ENCODE results near the gene GAK. TPM values are rescaled to one million over a fixed set of nuclear protein-coding genes. Genes with fewer than 3 reads are reported as not detected.
A peak's percentile ranks its signal among the peaks of the same experiment; 100 is the strongest.

GAK gene
- total RNA-seq, 1 experiment from 2014 or later, result 92.8 TPM

DNA sequence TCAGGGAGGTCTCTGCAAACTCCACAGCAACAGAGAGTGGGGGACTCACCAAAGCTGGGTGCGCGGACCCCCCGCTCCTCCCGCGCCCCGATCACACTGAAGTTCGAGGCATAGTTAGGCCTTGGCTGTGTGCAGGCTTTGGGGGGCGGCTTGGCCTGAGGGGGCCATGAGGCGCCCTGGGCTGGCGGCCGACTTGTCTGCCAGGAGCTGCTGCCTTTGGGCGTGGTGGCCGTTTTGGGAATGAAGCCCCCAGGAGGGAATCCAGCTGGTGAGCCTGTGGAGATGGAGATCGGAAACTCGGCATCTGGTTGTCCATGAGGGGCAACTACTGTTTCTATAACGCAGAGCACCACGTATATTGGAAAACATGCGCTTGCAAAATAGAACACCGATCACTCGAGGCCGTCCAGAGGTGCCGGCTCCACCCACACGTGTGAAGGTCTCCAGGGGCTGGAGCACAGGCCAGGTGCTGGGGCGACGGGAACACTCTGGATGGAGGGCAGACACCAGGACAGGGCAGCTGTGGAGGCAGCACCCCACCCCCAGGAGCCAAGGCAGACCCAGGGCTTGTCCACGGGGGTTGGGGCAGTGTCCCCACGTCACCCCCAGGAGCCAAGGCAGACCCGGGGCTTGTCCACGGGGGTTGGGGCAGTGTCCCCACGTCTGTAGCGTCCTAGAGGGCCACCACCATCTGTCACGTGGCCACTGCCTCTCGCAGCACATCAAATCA, 80.2 kb downstream of the GAK start:
- no peak for DNase-seq (ENCODE audit: low read depth)

DNA sequence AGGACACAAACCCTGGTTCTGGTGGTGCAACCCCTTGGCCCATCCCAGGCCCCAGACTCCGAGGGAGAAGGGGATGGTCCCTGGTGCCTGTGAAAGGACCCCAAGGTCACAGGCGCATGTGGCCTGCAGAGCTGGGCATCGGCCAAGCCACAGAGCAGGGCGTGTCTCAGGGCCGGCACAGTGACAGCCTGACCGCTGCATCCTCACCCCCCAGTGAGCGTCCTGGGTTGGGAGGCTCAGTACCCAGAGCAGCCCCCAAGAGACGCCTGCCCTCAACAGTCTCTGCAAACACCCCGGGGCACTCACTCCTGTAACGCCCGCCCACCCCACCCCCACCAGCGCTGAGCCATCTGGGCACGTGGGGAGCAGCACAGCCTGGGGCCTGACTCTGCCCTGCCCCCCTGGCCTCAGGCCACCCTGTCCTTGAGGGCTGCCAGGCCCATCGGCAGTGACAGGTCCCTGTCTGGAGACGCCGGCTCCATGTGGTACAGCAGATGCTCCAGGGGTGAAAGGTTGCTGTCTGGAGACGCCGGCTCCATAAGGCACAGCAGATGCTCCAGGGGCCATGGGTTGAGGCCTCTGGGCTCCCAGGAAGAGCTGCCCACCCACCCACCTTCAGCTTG, 81.7 kb downstream of the GAK start:
- no peak for DNase-seq (ENCODE audit: low read depth)

DNA sequence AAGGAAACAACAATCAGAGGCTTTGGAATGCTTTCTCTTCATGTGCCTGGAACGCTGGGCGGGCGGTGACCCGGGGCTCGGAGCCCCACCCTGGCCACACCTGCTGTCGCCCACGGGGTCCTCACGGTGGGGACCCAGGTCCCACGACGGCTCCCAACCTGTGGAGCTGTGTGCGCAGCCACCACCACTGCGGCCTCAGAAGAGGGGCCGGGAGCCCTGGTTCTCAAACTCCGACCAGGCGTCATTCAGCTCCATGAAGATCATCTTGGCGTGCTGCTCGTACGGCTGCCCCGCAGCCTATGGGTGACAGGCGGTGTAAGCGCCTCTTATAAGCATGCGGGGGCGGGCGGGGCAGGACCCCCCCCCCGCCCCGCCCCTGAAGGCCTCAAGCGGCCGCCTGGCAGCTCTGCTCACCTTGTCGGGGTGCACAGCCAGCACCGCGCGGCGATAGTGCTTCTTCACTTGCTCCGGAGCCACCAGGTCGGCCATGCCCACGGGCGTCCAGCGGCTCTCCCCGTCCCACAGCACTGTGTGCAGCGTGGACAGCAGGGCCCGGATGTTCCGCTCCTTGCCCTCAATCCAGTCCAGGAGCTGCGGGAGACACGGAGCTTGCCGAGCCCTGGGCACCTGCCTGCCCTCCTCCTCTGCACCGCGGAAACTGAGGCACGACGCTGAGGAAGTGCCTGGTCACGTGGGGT, 82.5 kb downstream of the GAK start:
- no peak for DNase-seq (ENCODE audit: low read depth)

DNA sequence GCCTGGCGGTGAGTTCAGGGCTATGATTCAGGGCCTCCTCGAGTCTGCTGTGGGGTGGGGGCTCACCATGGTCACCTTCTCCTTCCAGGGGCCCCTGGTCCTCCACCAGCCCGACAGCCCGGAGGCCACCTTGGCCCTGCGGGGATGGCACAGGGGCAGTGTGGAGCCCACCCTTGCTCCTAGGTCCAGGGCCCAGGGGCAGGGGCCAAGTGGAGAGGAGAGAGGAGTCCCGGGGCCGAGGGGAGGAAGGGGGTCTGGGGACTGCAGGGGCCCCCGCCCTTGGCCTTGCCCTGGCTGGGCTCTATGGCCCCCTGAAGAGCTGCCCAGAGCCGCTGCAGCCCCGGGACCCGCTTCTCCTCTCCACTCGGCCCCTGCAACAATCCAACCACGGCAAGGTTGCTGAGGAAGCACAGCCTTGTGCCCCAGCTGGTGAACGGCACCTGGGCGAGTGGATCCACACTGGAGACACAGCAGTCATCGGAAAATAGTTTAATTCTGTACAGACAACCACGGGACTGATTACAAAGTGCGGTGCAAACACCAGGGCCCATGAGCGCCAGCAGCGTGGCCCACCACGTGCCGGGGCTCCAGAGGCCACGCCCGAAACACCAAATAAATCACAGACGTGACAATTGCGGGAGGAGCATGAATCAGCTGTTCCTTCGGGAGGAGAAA, 83.2 kb downstream of the GAK start:
- no peak for DNase-seq (ENCODE audit: low read depth)

DNA sequence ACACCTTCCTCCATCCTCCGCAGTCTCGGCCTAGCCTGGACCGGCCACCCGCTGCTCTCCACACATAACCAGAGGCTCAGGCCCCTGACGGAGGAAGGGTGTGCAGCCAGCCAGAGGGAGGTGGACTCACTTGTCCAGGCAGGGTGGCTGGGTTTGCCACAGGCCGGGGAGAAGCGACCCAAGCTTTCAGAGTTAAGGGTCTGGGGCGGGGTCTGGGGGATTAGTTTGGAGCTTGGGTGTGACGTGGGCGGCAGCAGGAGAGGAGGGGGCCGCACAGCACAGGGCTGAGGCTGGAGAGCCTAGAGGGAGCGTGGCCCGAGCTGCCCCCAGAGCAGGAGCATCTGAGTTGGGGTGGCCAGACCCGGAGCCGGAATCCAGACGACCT, 83.8 kb downstream of the GAK start:
- DNase-seq (ENCODE audit: low read depth), result no peak

DNA sequence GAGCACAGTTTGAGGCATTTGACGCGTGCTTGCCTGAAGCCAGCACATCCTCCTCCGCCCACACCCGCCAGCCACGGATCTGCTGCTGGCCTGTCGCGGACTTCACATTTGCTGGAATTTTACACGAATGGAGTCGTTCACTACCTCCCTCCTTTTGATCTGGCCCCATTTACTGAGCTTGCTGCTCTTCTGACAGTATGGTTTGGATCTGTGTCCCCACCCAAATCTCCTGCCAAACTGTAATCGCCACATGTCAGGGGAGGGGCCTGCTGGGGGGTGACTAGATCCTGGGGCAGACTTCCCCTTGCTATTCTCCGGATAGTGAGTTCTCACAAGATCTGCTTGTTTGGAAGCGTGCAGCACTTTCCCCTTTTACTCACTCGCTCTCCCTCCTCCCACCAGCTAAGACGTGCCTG, 86.3 kb downstream of the GAK start:
- DNase-seq (ENCODE audit: low read depth), result no peak

DNA sequence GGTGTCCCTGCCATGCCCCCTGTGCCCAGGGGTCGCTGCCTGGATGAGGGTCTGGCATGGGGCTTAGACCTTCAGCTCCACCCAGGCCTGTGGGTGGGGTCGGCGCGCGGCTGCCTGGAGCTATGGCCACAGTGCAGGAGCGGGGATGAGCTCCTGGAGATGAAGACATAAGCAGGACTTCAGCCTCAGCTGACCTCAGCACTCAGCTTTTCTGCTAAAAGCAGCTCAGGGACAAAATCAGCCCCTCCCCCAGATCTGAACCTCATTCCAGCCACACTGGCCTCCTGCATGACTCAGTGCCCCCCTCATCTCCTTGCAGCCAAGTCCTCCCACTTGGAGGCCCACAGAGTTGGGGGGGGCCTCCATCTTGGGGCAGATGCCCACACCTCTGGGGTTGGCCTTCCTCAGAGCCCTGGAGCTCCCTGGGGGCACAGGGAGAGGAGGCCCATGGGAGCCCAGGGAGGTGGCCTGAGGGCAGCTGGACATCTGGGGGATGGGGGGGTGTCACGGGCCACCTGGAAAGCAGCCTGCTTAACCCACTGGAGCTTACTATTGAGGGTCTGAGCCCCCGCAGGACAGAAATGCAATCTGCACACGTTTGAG, 86.8 kb downstream of the GAK start:
- peak; percentile 7 for DNase-seq (ENCODE audit: low read depth)

DNA sequence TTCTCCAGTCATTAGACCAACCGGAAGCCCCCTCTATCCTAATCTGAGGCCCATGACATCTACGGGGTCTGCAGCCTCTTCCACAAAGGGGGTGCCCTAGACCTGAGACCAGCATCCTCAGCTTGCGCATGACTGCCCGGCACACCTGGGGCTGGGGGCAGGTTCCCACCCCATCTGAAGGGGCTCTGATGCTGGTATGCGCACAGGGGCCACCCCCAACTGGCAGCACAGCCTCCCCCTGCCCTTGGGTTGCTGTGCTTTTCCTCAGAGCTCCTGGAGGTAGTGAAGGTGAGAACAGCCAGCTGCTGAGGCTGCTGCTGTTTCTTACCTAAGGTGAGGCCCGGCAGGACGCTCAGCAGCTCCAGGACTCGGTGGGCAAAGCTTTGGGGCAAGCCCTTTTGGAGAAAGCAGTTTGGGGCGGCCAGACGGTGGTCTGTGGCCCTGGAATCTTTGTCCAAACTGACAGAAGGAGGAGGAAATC, 87.3 kb downstream of the GAK start:
- DNase-seq (ENCODE audit: low read depth), result no peak

DNA sequence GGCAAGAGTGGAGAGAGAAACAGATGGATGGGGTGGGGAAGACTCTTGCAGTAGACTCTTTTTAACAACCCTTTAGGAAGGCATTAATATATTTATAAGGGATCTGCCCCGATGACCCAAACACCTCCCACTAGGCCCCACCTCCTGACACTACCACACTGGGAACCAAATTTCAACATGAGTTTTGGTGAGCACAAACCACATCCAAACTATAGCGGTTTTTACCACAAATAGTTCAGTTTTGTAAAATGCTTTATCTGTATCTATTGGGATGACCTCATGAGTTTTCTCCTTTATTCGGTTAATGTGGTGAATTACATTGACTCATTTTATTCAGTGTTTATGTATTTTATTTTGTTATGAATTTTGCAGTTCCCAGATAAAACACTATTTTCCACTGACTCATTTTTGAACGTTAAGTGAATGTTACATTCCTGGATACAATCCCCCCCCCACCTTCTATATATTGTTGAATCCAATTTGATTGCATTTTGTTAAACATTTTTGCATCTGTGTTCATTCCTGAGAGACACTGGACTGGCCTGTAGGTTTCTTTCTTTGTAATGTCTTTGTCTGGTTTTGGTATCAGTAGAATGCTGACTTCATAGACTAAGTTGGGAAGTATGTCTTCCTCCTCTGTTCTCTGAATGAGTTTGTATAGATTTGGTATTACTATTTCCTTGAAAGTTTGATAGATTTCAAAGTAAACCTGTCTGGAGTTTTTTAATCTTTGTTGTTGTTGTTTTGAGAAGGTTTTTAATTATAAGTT, 92.3 kb downstream of the GAK start:
- no peak for DNase-seq (ENCODE audit: low read depth)

DNA sequence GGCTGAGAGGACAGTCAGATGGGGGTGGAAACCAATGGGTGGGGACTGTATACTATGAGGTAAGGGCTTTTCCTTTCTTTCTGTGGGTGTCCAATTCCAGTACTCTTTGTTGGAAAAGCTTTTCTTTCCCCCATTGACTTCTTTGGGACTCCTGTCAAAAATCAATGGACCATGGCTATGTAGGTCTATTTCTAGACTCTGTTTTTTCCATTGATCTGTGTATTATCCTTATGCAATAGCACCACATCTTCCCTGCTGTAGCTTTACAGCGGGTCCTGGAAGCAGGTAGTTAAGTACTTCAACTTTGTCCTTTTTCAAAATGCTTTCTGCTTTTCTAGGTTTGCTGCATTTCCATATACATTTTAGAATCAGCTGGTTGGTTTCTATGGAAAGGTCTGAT, 94.3 kb downstream of the GAK start:
- no peak for DNase-seq (ENCODE audit: low read depth)

DNA sequence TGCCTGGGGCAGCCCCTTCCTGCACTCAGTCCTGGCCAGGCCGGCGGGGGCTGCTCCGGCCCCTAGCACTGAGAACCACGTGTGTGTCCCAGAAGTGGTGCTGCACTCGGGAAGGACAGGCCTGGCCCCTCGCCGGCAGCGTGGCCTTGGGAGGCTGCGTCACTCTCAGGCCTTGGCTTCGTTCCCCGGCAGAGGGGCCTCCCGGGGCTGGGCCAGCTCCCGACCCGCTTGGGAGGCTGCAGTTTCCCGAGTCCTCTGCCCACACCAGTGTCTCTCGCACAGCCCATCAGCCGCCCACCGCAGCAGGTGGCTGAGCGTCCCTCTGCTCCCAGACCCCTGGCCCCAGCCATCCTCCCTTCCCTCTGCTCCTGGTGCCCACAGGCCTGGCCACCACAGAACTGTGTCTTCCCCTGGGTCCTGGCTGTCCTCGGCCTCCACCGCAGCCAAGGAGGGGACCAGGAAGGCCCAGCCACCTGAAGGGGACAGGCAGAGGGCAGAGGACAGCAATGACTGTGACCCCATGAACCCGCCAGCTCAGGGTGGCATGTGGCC, 95.3 kb downstream of the GAK start:
- DNase-seq (ENCODE audit: low read depth), result no peak

DNA sequence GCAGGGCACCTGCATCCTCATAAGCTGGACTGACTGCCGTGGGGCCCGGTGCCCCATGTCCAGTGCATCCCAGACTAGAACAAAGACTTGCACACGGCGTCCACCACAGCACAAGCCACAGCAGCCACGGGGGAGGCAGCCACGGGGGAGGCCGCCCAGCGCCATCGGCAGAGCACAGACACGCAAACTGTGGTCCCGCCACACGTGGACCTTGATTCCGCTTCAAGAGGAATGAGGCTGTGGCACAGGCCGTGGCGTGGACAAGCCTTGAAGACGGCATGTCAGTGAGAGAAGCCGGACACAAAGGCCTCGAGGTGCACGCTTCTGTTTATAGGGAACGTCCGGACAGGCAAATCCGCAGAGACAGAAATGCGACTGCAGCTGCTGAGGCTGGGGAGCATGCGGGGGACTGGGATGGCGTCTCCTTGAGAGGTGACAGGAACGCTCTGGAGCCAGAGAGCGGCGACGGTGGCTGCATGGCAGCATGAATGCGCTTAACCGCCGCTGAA, 96.1 kb downstream of the GAK start:
- DNase-seq (ENCODE audit: low read depth), result no peak

DNA sequence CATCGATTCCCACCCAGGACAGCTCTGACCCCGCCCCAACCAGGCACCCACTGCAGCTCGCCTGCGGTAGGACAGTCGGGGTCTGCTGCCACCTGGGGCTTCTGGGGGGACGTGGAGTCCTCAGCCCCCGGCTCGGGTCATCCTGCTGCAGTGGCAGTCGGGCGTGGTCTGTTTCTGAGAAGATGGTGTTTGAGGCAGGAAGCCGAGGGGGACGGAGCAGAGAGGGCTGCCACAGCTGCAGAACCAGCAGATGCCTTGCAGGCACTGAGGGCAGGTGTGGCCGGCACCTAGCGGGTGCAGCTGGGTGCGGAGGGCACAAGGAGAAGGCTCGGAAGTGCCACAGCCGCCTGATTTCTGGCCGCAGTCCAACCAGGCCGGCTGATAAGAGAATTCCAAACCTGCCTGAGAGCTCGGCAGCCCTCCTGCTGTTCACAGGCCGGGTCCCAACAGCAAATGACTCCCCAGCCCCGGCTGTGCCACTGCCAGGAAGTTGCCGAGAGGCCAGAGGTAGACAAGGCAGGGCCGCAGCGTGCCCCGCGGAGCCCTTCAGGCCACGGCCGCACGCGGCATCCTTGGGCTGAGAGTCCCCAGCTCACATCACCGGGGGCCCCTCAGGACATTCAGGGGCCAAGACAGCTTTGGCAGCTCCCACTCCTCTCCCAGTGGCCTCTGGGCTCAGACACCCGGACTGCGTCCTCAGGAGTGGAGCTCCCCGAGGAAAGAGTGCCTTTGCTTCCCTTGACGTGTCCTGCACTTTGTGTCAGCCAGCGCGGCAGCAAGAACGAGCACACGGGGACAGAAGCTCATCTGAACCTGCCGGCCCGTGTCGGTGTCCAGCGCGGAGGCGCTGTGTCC, 96.7 kb downstream of the GAK start:
- no peak for DNase-seq (ENCODE audit: low read depth)

DNA sequence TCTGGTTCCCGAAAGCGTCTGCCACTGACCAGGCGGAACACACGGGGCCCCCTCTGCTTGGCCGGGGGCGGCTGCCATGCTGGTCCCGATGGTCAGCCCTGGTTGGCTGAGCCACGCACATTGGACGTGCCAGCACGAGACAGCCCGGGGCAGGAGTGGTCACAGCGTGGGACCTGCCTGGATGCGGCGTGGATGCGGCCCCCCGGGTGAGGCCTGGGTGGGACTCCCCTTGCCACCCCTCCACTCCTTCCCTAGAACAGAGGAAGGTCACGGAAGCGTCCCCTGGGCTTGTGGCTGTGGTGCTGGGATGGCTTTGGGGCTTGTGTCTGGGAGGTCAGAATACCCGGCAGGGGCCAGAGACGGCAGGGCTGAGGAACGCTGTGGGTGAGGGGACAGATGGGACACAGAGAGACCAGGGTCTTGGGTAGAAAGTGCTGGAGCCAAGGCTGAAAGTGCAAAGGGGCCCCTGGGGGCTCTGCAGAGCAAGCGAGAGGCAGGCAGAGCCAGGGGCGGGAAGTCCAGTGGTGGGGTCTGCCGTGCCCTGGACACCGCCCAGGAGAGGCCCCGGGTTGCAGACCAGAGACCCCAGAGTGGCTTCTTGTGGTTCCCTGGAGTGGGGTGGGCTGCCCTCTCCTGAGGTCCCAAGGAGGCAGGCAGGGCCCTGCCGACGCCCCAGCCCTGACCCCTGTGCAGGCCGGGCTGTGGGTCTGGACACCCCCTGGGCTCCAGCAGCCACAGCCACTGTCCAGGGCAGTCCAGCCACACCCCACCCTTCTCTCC, 97.6 kb downstream of the GAK start:
- DNase-seq (ENCODE audit: low read depth), result no peak

DNA sequence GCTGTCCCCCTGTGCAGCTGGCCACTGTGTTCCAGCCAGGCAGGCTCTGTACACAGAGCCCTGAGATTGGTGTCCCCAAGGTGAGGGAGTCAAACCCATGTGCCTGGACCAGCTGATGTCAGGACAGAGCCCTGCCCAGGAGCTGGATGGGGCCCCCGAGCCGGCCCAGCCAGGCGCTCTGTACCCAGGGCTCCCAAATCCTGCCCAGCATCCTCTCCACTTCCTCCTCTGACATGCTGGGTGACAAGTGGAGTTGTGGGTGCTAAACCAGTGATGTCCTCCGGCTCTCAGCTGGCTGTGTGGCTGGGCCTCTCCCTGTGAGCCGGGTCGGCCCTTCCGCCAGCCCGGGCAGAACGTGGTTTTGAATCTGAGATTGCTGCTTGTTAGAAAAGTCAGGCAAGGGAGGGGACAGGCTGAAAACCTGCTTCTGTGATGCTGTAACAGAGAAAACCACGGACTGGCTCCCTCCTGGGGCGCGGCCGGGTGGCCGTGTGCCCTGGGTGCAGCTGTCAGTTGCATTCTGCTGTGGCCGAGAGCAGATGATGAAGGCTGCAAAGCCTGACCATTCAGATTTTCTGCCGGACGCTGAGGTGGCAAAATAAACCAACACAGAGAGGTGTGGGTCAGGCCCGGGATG, 98.3 kb downstream of the GAK start:
- peak; percentile 54 for DNase-seq (ENCODE audit: low read depth)

DNA sequence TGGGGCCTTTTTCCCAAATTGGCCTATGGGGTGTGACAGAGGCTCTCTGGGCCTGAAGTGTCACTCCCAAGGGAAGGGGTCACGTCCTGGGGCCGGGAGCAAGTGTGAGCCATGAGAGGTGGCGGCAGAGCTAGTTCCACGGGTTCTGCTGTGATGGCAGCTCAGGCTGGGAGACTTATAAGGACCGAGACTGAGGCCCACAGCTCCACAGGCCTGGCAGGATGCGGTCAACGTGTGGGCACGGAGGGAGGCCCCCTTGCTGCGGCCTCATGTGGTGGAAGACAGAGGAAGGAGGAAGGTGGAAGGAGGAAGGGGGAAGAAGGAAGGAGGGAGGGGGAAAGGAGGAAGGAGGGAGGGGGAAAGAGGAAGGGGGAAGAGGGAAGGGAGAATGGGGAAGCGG, 99.0 kb downstream of the GAK start:
- DNase-seq (ENCODE audit: low read depth), result no peak

DNA sequence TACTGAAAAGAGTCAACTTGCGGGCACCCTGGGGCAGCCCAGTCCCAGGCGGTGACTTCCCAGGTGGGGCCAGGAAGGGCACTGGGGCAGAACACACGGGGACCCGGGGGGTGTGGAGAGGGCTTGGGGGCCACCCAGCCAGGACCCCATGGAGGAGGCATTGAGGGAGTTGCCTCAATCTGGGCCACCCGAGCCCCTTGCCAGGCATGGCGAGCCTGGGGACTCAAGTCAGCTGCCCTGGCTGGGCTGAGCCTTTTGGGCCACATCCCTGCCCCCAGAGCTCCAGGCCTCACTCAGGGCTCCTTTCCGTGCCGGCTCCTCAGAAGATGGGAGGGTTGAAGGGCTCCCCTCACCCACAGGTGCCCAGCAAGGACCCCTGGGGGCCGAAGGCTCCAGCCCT, 99.6 kb downstream of the GAK start:
- no peak for DNase-seq (ENCODE audit: low read depth)

DNA sequence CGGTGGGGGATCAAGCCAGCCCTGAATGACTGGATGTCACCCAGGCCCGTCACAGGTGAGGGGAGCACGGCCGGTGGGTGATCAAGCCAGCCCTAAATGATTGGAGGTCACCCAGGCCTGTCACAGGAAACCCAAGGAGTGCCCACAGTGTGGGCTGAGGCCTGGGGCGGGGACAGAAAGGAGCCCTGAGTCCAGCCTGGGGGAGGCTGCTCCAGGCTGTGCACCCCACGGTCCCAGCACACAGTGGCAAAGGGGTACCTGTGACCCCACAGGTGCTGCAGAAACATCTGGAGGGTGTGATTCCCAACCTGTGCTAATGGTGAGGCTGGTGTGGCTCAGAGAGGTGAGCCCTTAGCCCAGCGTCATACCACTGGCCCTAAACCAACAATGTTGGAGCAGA, 100.0 kb downstream of the GAK start:
- no peak for DNase-seq (ENCODE audit: low read depth)
